D721Med (cell line): ENCODE results near the gene CDADC1.
A peak's percentile ranks its signal among the peaks of the same experiment; 100 is the strongest.

ENCODE experiments used
- DNase-seq: peaks from one replicate; pipeline ENCODE4 v3.0.0; 2011; ENCODE audit warnings: low spot score; ENCODE audit not compliant: insufficient read length
- FAIRE-seq: peaks from 2 replicates; lab custom pipeline; 2011; peaks lifted over from hg19 to GRCh38; lab: Jason Lieb, UNC
- TF ChIP-seq, protein P1 (sequence below): IDR thresholded peaks from 2 replicates; pipeline ENCODE4 v1.5.1; 2012; ENCODE audit warnings: mild to moderate bottlenecking, control low read depth; ENCODE audit not compliant: insufficient read depth; ENCODE audit errors: missing control alignments

Gene CDADC1

GRCh38 chr13:49248622-49249002 lies 887 bp downstream of the CDADC1 start:
- FAIRE-seq, result no peak
- DNase-seq, result no peak
- TF ChIP-seq, protein P1, sequence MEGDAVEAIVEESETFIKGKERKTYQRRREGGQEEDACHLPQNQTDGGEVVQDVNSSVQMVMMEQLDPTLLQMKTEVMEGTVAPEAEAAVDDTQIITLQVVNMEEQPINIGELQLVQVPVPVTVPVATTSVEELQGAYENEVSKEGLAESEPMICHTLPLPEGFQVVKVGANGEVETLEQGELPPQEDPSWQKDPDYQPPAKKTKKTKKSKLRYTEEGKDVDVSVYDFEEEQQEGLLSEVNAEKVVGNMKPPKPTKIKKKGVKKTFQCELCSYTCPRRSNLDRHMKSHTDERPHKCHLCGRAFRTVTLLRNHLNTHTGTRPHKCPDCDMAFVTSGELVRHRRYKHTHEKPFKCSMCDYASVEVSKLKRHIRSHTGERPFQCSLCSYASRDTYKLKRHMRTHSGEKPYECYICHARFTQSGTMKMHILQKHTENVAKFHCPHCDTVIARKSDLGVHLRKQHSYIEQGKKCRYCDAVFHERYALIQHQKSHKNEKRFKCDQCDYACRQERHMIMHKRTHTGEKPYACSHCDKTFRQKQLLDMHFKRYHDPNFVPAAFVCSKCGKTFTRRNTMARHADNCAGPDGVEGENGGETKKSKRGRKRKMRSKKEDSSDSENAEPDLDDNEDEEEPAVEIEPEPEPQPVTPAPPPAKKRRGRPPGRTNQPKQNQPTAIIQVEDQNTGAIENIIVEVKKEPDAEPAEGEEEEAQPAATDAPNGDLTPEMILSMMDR, result peak; percentile 14

DNA sequence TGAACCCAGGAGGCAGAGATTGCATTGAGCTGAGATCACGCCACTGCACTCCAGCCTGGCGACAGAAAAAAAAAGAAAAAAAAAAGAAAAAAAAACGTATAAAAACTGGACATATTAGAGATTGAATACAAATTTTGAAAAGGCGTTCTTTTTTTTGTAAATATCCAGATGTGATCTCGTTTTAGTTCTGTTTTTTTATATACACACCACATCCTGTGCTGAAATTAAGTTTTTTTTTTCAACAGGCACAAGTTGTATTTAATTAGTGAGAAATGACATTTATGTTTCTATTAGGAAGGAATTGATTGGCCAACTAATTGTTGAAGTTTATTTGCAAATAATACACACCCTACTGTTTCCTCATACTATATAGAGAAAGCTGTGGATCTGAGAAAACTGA lies 3.6 kb downstream of the CDADC1 start:
- TF ChIP-seq, protein P1, result no peak
- DNase-seq (no peak), FAIRE-seq (no peak)

GRCh38 chr13:49253310-49253709 lies 5.6 kb downstream of the CDADC1 start:
- FAIRE-seq (no peak), DNase-seq (no peak)
- TF ChIP-seq, protein P1, result no peak

DNA sequence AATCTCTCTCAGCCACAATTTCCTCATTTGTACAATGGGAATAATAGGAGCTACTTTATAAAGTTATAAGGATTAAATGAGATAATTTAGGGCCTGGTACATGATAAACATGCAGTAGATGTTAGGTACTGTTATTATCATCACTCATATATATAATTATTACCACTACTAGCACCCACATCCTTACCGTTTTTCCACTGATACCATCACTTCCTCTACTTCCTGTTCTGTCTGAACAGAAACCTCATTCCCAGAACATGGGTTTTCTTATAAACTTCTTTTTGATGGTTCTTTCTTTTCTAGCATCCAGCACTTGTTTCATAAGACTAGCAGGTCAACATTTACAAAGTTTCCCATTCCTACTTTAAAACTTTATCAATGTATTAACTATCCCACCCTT lies 6.3 kb downstream of the CDADC1 start:
- FAIRE-seq, result no peak
- no peak for DNase-seq
- TF ChIP-seq, protein P1, result no peak

- DNase-seq (no peak), FAIRE-seq (no peak)
- TF ChIP-seq, protein P1, result no peak
Measured at GRCh38 chr13:49256841-49257240, 9.1 kb downstream of the CDADC1 start.

GRCh38 chr13:49258089-49258796 lies 10.5 kb downstream of the CDADC1 start:
- DNase-seq, result no peak
- TF ChIP-seq, protein P1, result no peak
- FAIRE-seq, result no peak

DNA sequence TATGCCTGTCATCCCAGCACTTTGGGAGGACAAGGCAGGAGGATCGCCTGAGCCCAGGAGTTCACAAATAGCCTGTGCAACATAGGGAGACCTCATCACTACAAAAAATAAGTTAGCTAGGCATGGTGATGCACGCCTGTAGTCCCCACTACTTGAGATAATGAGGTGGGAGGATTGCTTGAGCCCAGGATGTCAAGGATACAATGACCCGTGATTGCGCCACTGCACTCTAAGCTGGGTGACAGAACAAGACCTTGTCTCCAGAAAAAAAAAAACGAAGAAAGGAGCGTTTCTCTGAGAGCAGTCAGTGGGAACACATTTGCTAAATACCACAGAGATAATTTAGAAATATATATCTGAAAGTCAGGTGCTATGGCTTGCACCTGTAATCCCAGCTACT lies 11.9 kb downstream of the CDADC1 start:
- DNase-seq (no peak), FAIRE-seq (no peak)
- TF ChIP-seq, protein P1, result no peak
